HG02623 (cell line): ENCODE results near the gene MEX3D.

Experiments used
- ATAC-seq: cut with Tn5 transposase; IDR thresholded peaks from one replicate; pipeline ENCODE4 v1.9.1; 2021; ENCODE audit warnings: moderate library complexity; ENCODE audit not compliant: unreplicated experiment

MEX3D gene

GRCh38 chr19:1568320-1569019 is at the start of gene MEX3D:
TSS of gene MEX3D (minus strand) at chr19:1568325. CDS start at chr19:1568058, 267 bp downstream.
- peak; percentile 51 for ATAC-seq

GRCh38 chr19:1616875-1617274 is 48.8 kb upstream of the MEX3D start:
- ATAC-seq = no peak

GRCh38 chr19:1616396-1616795 is 48.3 kb upstream of the MEX3D start:
- ATAC-seq = no peak

GRCh38 chr19:1615156-1615765 is 47.1 kb upstream of the MEX3D start:
- ATAC-seq = no peak

- ATAC-seq = no peak
Measured at GRCh38 chr19:1613808-1614570, 45.9 kb upstream of the MEX3D start.

- ATAC-seq = no peak
Measured at GRCh38 chr19:1613146-1613545, 45.0 kb upstream of the MEX3D start.

DNA sequence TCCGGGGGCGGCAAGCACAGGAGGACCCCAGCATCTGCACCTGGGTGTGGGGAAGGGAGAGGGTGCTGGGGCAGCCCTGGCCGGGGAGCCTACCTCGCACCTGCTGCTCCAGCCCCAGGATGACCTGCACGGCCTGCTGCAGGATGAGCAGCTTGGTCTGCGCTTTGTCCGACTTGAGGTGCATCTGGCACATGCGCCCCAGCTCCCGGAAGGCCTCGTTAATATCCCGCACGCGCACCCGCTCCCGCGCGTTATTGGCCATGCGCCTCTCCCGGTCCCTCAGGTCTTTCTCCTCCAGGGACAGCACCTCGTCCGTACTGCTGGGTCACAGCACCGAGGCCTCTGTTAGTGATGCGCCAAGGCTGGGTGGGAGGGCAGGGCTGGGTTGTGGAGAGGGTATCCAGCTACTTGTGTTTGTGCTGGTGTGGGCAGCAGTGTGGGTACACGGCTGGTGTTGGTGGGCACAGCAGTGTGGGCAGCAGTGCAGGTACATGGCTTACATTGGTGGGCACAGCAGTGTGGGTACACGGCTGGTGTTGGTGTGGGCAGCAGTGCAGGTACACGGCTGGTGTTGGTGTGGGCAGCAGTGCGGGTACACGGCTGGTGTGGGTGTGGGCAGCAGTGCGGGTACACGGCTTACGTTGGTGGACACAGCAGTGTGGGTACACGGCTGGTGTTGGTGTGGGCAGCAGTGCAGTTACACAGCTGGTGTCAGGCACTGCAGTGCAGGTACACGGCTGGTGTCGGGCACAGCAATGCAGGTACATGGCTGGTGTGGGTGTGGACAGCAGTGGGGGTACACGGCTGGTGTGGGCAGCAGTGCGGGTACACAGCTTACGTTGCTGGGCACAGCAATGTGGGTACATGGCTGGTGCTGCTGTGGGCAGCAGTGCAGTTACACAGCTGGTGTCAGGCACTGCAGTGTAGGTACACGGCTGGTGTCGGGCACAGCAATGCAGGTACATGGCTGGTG is 44.3 kb upstream of the MEX3D start:
- no peak for ATAC-seq

- ATAC-seq = no peak
Measured at GRCh38 chr19:1611353-1611752, 43.2 kb upstream of the MEX3D start.

- no peak for ATAC-seq
Measured at GRCh38 chr19:1610579-1610978, 42.5 kb upstream of the MEX3D start.

DNA sequence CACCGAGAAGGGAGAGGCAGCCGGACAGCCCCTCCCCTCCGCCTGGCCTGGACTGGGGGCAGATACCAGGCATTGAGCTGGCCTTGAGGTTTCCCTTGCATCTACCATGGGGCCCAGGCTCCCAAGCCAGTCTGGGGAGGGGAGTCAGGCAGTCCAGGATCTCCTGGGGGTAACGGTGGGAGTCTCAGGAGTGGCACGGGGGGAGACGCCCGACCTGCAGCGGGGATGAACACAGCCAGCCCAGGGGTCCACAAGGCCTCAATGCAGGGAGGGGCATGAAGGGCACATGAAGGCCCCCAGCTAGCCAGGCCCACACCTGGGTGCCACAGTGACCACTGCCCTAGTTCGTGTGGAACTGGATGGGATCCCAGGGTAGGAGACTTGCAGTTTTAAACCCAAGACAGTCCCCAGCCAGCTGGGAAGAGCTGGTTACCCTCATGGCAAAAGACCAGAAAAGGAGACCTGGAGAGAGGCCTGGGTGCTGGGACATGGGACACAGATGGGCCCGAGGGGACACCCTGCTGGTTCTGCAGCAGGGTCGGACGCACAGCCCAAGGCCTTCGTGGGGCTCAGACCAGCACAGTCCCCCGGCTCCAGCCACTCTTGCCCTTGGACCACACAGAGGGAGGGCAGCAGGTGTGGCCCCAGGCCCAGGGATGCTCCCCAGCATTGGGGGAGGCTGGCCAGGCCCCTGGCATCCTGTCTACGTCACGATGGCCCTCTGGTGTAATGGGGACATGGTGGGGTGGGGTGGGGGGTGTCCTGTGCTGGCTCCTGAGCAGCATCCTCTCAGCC is 41.8 kb upstream of the MEX3D start:
- no peak for ATAC-seq

GRCh38 chr19:1609103-1609396 is 40.9 kb upstream of the MEX3D start:
- no peak for ATAC-seq

GRCh38 chr19:1608359-1609102 is 40.4 kb upstream of the MEX3D start:
- no peak for ATAC-seq

GRCh38 chr19:1606138-1606651 is 38.1 kb upstream of the MEX3D start:
- no peak for ATAC-seq

- peak; percentile 83 for ATAC-seq
Measured at GRCh38 chr19:1605236-1606137, 37.4 kb upstream of the MEX3D start, which contains the start of gene UQCR11. TSS of gene UQCR11 (minus strand) at chr19:1605462. CDS start at chr19:1605409, 53 bp downstream.

DNA sequence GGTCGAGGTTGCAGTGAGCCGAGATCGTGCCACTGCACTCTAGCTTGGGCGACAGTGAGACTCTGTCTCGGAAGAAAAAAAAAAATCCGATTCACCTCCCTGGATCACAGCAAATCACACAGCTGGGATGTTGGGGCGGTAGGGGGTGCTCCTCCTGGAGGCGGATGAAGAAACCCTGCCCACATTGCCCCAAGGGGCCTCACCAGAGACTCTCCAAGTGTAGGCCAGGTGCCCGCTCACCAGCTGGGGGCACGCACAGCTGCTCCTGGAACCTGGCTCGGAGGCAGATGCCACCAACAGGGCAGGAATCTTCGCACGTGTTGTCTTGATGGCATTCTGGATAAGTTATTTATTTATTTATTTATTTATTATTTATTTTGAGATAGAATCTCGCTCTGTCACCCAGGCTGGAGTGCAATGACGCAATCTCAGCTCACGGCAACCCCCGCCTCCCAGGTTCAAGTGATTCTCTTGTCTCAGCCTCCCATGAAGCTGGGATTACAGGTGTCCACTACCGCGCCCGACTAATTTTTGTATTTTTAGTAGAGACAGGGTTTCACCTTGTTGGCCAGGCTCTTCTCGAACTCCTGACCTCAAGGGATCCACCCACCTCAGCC is 34.1 kb upstream of the MEX3D start:
- ATAC-seq = no peak

DNA sequence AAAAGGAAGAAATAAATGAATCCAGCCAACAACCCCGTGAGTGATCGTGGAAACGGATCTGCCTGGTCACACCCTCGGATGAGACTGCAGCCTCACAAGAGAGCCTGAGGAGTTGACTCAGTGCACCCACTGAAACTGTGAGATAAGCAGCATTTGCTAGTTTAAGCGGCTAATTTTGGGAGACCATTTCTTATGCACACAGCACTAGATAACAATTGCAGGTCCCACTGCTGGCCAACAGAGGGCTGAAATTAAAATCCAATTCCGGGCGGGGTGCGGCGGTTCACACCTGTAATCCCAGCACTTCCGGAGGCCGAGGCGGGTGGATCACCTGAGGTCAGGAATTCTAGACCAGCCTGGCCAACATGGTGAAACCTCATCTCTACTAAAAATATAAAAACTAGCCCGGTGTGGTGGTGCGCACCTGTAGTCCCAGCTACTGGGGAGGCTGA is 33.5 kb upstream of the MEX3D start:
- no peak for ATAC-seq

- ATAC-seq = no peak
Measured at GRCh38 chr19:1599460-1599846, 31.3 kb upstream of the MEX3D start.
